ENCODE data around the gene SLC66A2. TPM values are rescaled to one million over a fixed set of nuclear protein-coding genes. Genes with fewer than 3 reads are reported as not detected.

The SLC66A2 gene
- total and polyA plus RNA-seq, 2 donors (not counting 1 experiment from before 2014, with no cell fraction given), result 44.4 to 45.1 TPM

- peaks cover 25% of the 10 kb centered on the region for H3K4me1 Mint-ChIP-seq
- Histone ChIP-seq H3K27me3 (replicated peaks in 1 of 4; ENCODE audit: control extremely low read depth in 1 of 4, control insufficient read depth in 3 of 4, insufficient read depth in 4 of 4, low read length in 3 of 4) (no peaks in the 10 kb centered on the region), H4K20me1 (ENCODE audit: control insufficient read depth, insufficient read depth, low read length, poor library complexity, severe bottlenecking) (peaks cover 67% of the 10 kb centered on the region), H3K9ac (ENCODE audit: low read length) (no peak overlapping the region), H3K27ac (ENCODE audit: low read length in 2 of 2) (no peak overlapping the region), H3K9me3 (ENCODE audit: control extremely low read depth in 1 of 3, control insufficient read depth in 2 of 3, insufficient read depth in 1 of 3, low read length in 2 of 3) (peaks cover 0 to 18% (median 0%) of the 10 kb centered on the region in 3 donors), H3K4me2 (replicated peaks; ENCODE audit: low read depth, low read length, poor library complexity, severe bottlenecking) (no peak overlapping the region), H2AFZ (ENCODE audit: insufficient read depth, low read depth, low read length, poor library complexity, severe bottlenecking) (no peak overlapping the region), H3K4me3 (ENCODE audit: control extremely low read depth in 1 of 5, extremely low read depth in 1 of 5, insufficient read depth in 1 of 5, low read depth in 2 of 5, low read length in 4 of 5) (no peak overlapping the region), H3K36me3 (replicated peaks in 1 of 2; ENCODE audit: control extremely low read depth in 1 of 2, control insufficient read depth in 1 of 2, extremely low read depth in 1 of 2, insufficient read depth in 2 of 2, low read length in 1 of 2) (peaks cover 0 to 35% of the 10 kb centered on the region in 2 experiments), H3K79me2 (ENCODE audit: control insufficient read depth, insufficient read depth, low read length) (peaks cover 62% of the 10 kb centered on the region), H3K4me1 (ENCODE audit: control insufficient read depth in 2 of 2, insufficient read depth in 2 of 2, low read length in 2 of 2) (peaks cover 10 to 19% of the 10 kb centered on the region in 2 donors)
- no peak for TF ChIP-seq EZH2 (IDR thresholded peaks at IDR 0.05; ENCODE audit: borderline replicate concordance, insufficient read depth, low read depth, low read length, poor library complexity, severe bottlenecking)
- WGBS (ENCODE audit: insufficient coverage), result 97% methylated on average over 25 of the region's 25 CpGs
- POLR2A ChIA-PET, result no interaction called here
- no peak for ATAC-seq (ENCODE audit: low read depth)
- H3K4me3 Mint-ChIP-seq, result no peak overlapping the region
- H3K27me3 Mint-ChIP-seq, result no peaks in the 10 kb centered on the region
- DNase-seq, result no peak
- no peaks in the 10 kb centered on the region for H3K9me3 Mint-ChIP-seq (ENCODE audit: insufficient read depth)
- CTCF ChIA-PET, result no interaction called here
- no peak overlapping the region for H3K27ac Mint-ChIP-seq
- intact Hi-C loops (cut with micrococcal nuclease), result no loop called here
These were observed 33.4 kb downstream of the SLC66A2 start for GRCh38 chr18:79917853-79918614.

GRCh38 chr18:79917169-79917852 lies 34.1 kb downstream of the SLC66A2 start:
- Mint-ChIP-seq H3K27ac (no peak overlapping the region), H3K4me3 (no peak overlapping the region), H3K9me3 (ENCODE audit: insufficient read depth) (no peaks in the 10 kb centered on the region), H3K4me1 (peaks cover 31% of the 10 kb centered on the region), H3K27me3 (no peaks in the 10 kb centered on the region)
- Histone ChIP-seq H3K79me2 (ENCODE audit: control insufficient read depth, insufficient read depth, low read length) (peaks cover 62% of the 10 kb centered on the region), H3K4me3 (ENCODE audit: control extremely low read depth in 1 of 5, extremely low read depth in 1 of 5, insufficient read depth in 1 of 5, low read depth in 2 of 5, low read length in 4 of 5) (no peak overlapping the region), H3K4me2 (replicated peaks; ENCODE audit: low read depth, low read length, poor library complexity, severe bottlenecking) (no peak overlapping the region), H2AFZ (ENCODE audit: insufficient read depth, low read depth, low read length, poor library complexity, severe bottlenecking) (no peak overlapping the region), H3K36me3 (replicated peaks in 1 of 2; ENCODE audit: control extremely low read depth in 1 of 2, control insufficient read depth in 1 of 2, extremely low read depth in 1 of 2, insufficient read depth in 2 of 2, low read length in 1 of 2) (peaks cover 2 to 33% of the 10 kb centered on the region in 2 experiments), H4K20me1 (ENCODE audit: control insufficient read depth, insufficient read depth, low read length, poor library complexity, severe bottlenecking) (peaks cover 70% of the 10 kb centered on the region), H3K9me3 (ENCODE audit: control extremely low read depth in 1 of 3, control insufficient read depth in 2 of 3, insufficient read depth in 1 of 3, low read length in 2 of 3) (peaks cover 0 to 18% (median 0%) of the 10 kb centered on the region in 3 donors), H3K4me1 (ENCODE audit: control insufficient read depth in 2 of 2, insufficient read depth in 2 of 2, low read length in 2 of 2) (peaks cover 16 to 26% of the 10 kb centered on the region in 2 donors), H3K27me3 (replicated peaks in 1 of 4; ENCODE audit: control extremely low read depth in 1 of 4, control insufficient read depth in 3 of 4, insufficient read depth in 4 of 4, low read length in 3 of 4) (no peaks in the 10 kb centered on the region), H3K27ac (ENCODE audit: low read length in 2 of 2) (no peak overlapping the region), H3K9ac (ENCODE audit: low read length) (no peak overlapping the region)
- intact Hi-C loops (cut with micrococcal nuclease), result no loop called here
- ATAC-seq (ENCODE audit: low read depth) (no peak), DNase-seq (no peak)
- no peak for TF ChIP-seq EZH2 (IDR thresholded peaks at IDR 0.05; ENCODE audit: borderline replicate concordance, insufficient read depth, low read depth, low read length, poor library complexity, severe bottlenecking)
- no peak for TF ChIP-seq CTCF (IDR thresholded peaks at IDR 0.05)
- ChIA-PET POLR2A (no interaction called here), CTCF (no interaction called here)
- 98% methylated on average over 28 of the region's 28 CpGs for WGBS (ENCODE audit: insufficient coverage)

All from B cell (primary cell).